ENCODE results near the gene RGCC.

GRCh38 chr13:41460930-41461329 lies 3.6 kb downstream of the RGCC start:
- TF ChIP-seq PHF8 (IDR thresholded peaks at IDR 0.05; ENCODE audit: borderline replicate concordance, low read depth) (no peak), CTCF (IDR thresholded peaks at IDR 0.05) (no peak), POLR2A (IDR thresholded peaks at IDR 0.05; ENCODE audit: low read length) (no peak), BCL3 (IDR thresholded peaks at IDR 0.05) (no peak), RNF2 (IDR thresholded peaks at IDR 0.05; ENCODE audit: borderline replicate concordance, low read depth) (no peak), CEBPB (IDR thresholded peaks at IDR 0.05) (no peak), MAZ (IDR thresholded peaks at IDR 0.05; ENCODE audit: borderline replicate concordance, low read depth, low read length) (no peak)
